Chondrocyte (in vitro differentiated cells): ENCODE measurements around the gene MPND. TPM values are rescaled to one million over a fixed set of nuclear protein-coding genes. Genes with fewer than 3 reads are reported as not detected.

Experiments used
- DNase-seq: peaks from one replicate; pipeline ENCODE4 v3.0.0; 2021; ENCODE audit warnings: mixed read lengths, low spot score
- H3K27ac Mint-ChIP-seq: one replicate; pipeline ENCODE4 v1.8.0; 2021; ENCODE audit warnings: mild to moderate bottlenecking, moderate library complexity, mixed read lengths; ENCODE audit not compliant: unreplicated experiment
- H3K27me3 Mint-ChIP-seq: 2 replicates; pipeline ENCODE4 v1.8.0; 2021; ENCODE audit warnings: low read depth, mixed read lengths
- H3K36me3 Mint-ChIP-seq: 2 replicates; pipeline ENCODE4 v1.8.0; 2021; ENCODE audit warnings: low read depth, mixed read lengths
- H3K4me1 Mint-ChIP-seq: 2 replicates; pipeline ENCODE4 v1.8.0; 2021; ENCODE audit warnings: low read depth, mild to moderate bottlenecking, mixed read lengths
- H3K4me3 Mint-ChIP-seq: one replicate; pipeline ENCODE4 v1.8.0; 2021; ENCODE audit warnings: mild to moderate bottlenecking, moderate library complexity, mixed read lengths; ENCODE audit not compliant: unreplicated experiment
- H3K9me3 Mint-ChIP-seq: 2 replicates; pipeline ENCODE4 v1.8.0; 2021; ENCODE audit warnings: low read depth, mixed read lengths
- total RNA-seq: library from RNA; stranded (reverse); gene quantifications from 3 replicates; pipeline ENCODE4 v1.2.1, GENCODE V29; 2021
- TF ChIP-seq, protein P1 (sequence below): fragments of 200-600 bp; sonication (generic); IDR thresholded peaks from 2 replicates; pipeline ENCODE4 v1.5.0; 2021; ENCODE audit warnings: antibody characterized with exemption, mild to moderate bottlenecking, moderate library complexity

MPND gene
- total RNA-seq, 1 donor from 2014 or later = 14.9 TPM

DNA sequence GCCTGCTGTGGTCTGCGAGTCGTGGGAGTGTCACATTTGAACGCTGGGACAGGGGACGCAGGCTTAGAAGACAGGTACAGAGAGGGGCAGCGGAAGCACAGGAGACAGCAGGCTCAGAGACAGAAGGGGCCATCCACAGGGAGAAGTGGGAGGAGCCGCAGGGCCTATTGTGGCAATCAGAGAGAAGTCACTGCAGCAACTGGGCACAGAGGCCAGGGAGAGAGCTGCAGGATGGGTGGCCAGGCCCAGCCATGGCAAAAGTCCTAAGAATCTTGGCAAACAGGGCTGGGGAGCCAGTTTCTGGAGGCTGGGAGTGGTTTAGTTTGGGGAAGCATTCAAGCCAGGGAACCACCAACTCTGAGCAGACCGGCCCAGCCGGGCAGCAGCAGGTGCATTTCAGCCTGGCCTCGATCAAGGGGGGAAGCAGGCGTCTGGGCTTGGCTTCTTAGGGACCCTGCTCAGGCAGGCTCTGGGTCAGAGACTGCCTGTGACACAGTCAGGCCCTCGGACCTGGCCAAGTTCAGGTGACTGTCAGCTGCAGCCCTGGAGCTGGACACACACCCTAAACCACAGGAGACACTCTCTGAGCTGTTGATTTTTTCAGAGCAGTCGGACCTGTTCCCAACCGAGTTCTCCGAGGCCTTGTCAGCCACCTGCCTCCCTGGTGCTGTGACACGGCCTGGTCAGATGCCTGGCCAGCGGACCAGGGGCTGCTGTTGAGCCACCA is 45.1 kb downstream of the MPND start:
- no peak overlapping the region for H3K4me3 Mint-ChIP-seq
- H3K36me3 Mint-ChIP-seq = peaks cover under 1% of the 10 kb centered on the region
- no peaks in the 10 kb centered on the region for H3K9me3 Mint-ChIP-seq
- peaks cover 88% of the 10 kb centered on the region for H3K4me1 Mint-ChIP-seq
- H3K27me3 Mint-ChIP-seq = no peaks in the 10 kb centered on the region
- DNase-seq = no peak
- H3K27ac Mint-ChIP-seq = peak overlapping the region; percentile 59
- TF ChIP-seq, protein P1, sequence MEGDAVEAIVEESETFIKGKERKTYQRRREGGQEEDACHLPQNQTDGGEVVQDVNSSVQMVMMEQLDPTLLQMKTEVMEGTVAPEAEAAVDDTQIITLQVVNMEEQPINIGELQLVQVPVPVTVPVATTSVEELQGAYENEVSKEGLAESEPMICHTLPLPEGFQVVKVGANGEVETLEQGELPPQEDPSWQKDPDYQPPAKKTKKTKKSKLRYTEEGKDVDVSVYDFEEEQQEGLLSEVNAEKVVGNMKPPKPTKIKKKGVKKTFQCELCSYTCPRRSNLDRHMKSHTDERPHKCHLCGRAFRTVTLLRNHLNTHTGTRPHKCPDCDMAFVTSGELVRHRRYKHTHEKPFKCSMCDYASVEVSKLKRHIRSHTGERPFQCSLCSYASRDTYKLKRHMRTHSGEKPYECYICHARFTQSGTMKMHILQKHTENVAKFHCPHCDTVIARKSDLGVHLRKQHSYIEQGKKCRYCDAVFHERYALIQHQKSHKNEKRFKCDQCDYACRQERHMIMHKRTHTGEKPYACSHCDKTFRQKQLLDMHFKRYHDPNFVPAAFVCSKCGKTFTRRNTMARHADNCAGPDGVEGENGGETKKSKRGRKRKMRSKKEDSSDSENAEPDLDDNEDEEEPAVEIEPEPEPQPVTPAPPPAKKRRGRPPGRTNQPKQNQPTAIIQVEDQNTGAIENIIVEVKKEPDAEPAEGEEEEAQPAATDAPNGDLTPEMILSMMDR = no peak

DNA sequence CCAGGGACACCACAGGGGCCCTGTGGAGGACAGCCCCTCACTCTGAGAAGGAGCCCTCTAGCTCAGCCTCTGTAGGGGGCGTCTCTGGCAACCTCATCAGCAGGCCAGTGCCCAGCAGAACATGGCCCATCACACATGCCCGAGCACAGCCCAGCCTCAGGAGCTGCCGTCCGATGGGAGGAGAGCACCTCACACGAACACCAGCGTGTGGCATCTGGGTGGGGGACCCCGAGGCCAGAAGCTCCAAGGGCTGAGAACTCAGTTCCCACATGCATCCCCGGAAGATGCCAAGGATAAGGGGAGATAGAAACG is 45.7 kb downstream of the MPND start:
- Mint-ChIP-seq H3K4me3 (no peak overlapping the region), H3K27ac (peak overlapping the region; percentile 79)

DNA sequence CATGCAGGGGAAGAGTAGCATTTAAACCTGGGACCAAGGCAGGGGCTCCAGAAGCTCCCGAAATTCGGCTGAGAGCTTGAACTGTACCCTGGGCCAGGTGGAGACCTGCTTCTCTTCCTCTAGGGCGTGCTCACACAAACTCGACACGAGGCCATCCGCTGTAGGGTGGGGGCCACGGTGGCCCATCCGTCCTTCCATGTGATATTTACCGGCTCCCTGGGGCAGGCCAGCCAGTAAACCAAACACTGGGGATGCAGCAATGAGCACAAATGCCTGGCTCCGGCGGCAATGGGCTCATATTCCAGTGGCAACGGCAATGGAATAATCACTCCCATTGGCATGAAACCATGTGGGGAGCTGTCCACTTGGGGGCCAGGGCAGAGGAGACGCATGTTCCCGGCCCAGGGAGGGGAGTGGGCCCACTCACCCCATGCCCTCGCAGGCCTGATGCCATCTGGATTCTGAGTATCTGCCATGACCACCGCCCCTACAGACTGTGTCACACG is 46.2 kb downstream of the MPND start:
- DNase-seq = no peak
- Mint-ChIP-seq H3K27me3 (no peaks in the 10 kb centered on the region), H3K9me3 (no peaks in the 10 kb centered on the region), H3K4me3 (no peak overlapping the region), H3K36me3 (no peaks in the 10 kb centered on the region), H3K4me1 (peaks cover 89% of the 10 kb centered on the region), H3K27ac (peak overlapping the region; percentile 92)
- TF ChIP-seq, protein P1 = no peak

More for the DNA sequence above, 45.7 kb downstream of the MPND start:
- TF ChIP-seq, protein P1 = no peak
- H3K4me1 Mint-ChIP-seq = peaks cover 87% of the 10 kb centered on the region
- no peaks in the 10 kb centered on the region for H3K36me3 Mint-ChIP-seq
- H3K9me3 Mint-ChIP-seq = no peaks in the 10 kb centered on the region
- DNase-seq = no peak
- no peaks in the 10 kb centered on the region for H3K27me3 Mint-ChIP-seq

DNA sequence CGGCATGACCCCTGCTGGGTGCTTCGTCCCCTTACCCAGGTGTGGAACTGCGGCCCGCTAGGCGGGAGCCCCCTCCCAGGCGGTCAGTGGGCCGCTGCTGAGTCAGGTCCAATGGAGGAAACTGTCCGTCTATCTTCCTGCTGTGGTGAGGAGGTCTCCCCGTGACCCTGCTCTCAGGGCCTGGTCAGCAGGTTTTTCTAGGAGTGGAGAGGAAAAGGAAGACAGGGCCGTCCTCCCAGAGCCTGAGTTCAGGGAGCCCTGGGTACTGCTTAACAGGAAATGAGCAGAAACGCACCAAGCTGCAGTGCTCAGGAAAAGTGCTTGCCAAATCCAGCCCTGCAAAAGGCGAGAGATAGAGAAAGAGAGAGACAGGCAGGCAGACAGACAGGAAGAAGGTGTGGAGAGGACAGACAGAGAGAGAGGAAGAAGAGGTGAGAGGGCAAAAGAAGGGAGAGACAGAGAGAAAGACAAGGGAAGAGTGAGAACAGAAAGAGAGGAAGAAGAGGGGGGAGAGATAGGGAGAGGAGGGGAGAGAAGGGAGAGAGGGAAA is 46.7 kb downstream of the MPND start:
- Mint-ChIP-seq H3K27ac (peak overlapping the region; percentile 92), H3K4me3 (peak overlapping the region; percentile 50), H3K9me3 (no peaks in the 10 kb centered on the region), H3K27me3 (no peaks in the 10 kb centered on the region), H3K4me1 (peaks cover 89% of the 10 kb centered on the region), H3K36me3 (no peaks in the 10 kb centered on the region)
- TF ChIP-seq, protein P1 = no peak
- DNase-seq = no peak

DNA sequence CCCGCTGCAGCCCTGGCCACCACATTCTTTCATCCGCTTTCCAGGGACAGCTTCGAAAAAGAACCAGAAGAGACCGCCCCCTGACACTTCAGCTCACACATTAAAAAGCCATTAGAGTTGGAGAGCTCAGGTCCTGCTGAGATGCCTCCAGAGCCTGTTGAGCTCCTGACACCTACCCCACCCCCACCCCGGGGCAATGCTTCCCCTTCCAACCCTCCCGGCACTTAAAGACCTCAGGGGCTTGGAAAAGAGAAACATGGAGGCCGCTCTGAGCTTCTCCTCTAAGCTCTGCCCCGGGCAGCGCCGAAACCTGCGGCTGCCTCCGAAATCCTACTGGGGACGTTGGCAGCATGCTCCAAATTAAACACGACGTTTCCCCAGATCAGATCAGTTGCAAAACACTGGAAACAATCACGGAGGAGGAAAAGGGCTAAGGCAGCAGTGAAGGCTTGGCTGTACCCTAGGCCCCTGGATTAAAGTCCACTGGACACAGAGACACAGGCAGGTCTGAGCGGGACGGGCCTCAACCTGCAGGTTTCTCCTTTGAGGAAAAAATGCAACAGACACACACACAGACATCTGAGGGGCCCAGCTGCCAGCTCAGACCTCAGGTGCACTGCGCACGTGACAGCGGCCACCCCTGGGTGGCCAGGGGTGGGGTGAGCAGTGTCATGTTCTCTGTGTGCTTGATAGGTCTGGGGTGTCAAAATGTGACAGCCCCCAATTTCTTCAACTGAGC is 47.4 kb downstream of the MPND start:
- H3K27me3 Mint-ChIP-seq = no peaks in the 10 kb centered on the region
- H3K36me3 Mint-ChIP-seq = no peaks in the 10 kb centered on the region
- H3K9me3 Mint-ChIP-seq = no peaks in the 10 kb centered on the region
- peak overlapping the region; percentile 50 for H3K4me3 Mint-ChIP-seq
- DNase-seq = no peak
- TF ChIP-seq, protein P1 = no peak
- peak overlapping the region; percentile 92 for H3K27ac Mint-ChIP-seq
- peaks cover 84% of the 10 kb centered on the region for H3K4me1 Mint-ChIP-seq
